Measurements from ENCODE around the gene CLNK. TPM values are rescaled to one million over a fixed set of nuclear protein-coding genes. Genes with fewer than 3 reads are reported as not detected.
"Not testable (repeated sequence)": the region's sequence is repeated elsewhere in the genome, so short reads cannot be mapped to it uniquely, and the experiment has no call there.

Gene CLNK
- total RNA-seq, 5 donors from 2014 or later (not counting 1 experiment from before 2014, with no cell fraction given): 0.07 to 0.39 (median 0.20) TPM

DNA sequence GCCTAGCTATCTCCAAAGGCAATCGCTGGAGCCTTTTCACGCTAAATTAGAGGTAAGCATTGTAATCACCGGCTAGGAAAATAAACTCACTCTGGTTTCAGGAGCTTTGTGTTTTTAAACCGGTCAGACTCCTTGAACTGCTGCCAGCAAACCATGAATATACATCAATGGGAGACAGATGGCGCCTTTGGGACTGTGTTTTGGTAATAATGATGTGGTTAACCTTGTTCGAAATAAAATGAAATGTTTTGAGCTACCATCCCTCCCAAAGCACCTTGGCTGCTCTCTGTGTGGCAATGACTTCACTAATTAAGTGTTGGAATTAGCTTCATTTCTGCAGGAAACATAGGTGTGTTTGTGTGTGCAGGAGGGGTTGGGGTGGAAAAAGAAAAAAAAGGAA lies 65.3 kb downstream of the CLNK start:
- H3K36me3 ChIP-seq (ENCODE audit: control insufficient read depth in 2 of 2, extremely low read depth in 1 of 2, insufficient read depth in 1 of 2, low read length in 1 of 2): no peaks in the 10 kb centered on the region
- no peak overlapping the region for H3K27ac ChIP-seq (ENCODE audit: low read length)
- ATAC-seq (replicated peaks in 1 of 4): no peak
- H3K4me1 Mint-ChIP-seq: no peaks in the 10 kb centered on the region
- no peak overlapping the region for H3K4me3 ChIP-seq (ENCODE audit: control insufficient read depth in 1 of 2, extremely low read depth in 1 of 2, low read length in 1 of 2)
- H3K27ac Mint-ChIP-seq: no peak overlapping the region
- no peaks in the 10 kb centered on the region for H3K9me3 Mint-ChIP-seq
- DNase-seq: no peak
- H3K4me3 Mint-ChIP-seq: no peak overlapping the region
- H3K27me3 ChIP-seq (replicated peaks in 1 of 2; ENCODE audit: control insufficient read depth in 2 of 2, extremely low read depth in 1 of 2, insufficient read depth in 2 of 2, low read length in 1 of 2): no peaks in the 10 kb centered on the region
- 88% methylated on average over 3 of the region's 6 CpGs for WGBS (ENCODE audit: insufficient coverage)
- POLR2A ChIA-PET: interaction anchor here in 1 of 2 donors (0.5 kb wide), 2 partner anchors 15 to 593 kb away, joined by 3 to 5 read pairs; no protein-coding TSS in a partner anchor
- no peaks in the 10 kb centered on the region for H3K4me1 ChIP-seq (ENCODE audit: control insufficient read depth in 1 of 2, extremely low read depth in 1 of 2, insufficient read depth in 2 of 2, low read length in 2 of 2)
- H3K36me3 Mint-ChIP-seq: no peaks in the 10 kb centered on the region
- CTCF ChIA-PET: interaction anchor here in 1 of 2 donors (0.7 kb wide), 1 partner anchor 795 kb away, joined by 3 read pairs; no protein-coding TSS in a partner anchor
- peaks cover 3% of the 10 kb centered on the region in 2 donors for H3K27me3 Mint-ChIP-seq
- no peaks in the 10 kb centered on the region for H3K9me3 ChIP-seq

DNA sequence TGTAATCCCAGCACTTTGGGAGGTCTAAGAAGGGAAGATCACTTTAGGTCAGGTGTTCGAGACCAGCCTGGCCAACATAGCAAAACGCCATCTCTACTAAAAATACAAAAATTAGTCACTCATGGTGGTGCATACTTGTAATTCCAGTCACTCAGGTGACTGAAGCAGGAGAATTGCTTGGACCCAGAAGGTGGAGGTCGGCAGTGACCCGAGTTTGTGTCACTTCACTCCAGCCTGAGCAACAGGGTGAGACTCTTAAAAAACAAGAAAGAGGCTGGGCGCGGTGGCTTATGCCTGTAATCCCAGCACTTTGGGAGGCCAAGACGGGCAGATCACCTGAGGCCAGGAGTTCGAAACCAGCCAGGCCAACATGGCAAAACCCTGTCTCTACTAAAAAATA lies 69.6 kb downstream of the CLNK start:
- H3K27ac ChIP-seq (ENCODE audit: low read length); H3K36me3 Mint-ChIP-seq; H3K9me3 Mint-ChIP-seq; H3K27me3 ChIP-seq (replicated peaks in 1 of 2; ENCODE audit: control insufficient read depth in 2 of 2, extremely low read depth in 1 of 2, insufficient read depth in 2 of 2, low read length in 1 of 2); CTCF ChIA-PET; DNase-seq; H3K4me1 Mint-ChIP-seq; POLR2A ChIA-PET; ATAC-seq (replicated peaks in 1 of 4); H3K36me3 ChIP-seq (ENCODE audit: control insufficient read depth in 2 of 2, extremely low read depth in 1 of 2, insufficient read depth in 1 of 2, low read length in 1 of 2); H3K27me3 Mint-ChIP-seq; H3K4me3 Mint-ChIP-seq; H3K4me3 ChIP-seq (ENCODE audit: control insufficient read depth in 1 of 2, extremely low read depth in 1 of 2, low read length in 1 of 2); H3K4me1 ChIP-seq (ENCODE audit: control insufficient read depth in 1 of 2, extremely low read depth in 1 of 2, insufficient read depth in 2 of 2, low read length in 2 of 2); H3K9me3 ChIP-seq; H3K27ac Mint-ChIP-seq: not testable (repeated sequence)
- 74% methylated on average over 2 of the region's 8 CpGs for WGBS (ENCODE audit: insufficient coverage)

- WGBS (ENCODE audit: insufficient coverage): 83% methylated on average over 2 of the region's 5 CpGs
- POLR2A ChIA-PET: no interaction called here
These were observed 70.6 kb downstream of the CLNK start for GRCh38 chr4:10613926-10614478.

DNA sequence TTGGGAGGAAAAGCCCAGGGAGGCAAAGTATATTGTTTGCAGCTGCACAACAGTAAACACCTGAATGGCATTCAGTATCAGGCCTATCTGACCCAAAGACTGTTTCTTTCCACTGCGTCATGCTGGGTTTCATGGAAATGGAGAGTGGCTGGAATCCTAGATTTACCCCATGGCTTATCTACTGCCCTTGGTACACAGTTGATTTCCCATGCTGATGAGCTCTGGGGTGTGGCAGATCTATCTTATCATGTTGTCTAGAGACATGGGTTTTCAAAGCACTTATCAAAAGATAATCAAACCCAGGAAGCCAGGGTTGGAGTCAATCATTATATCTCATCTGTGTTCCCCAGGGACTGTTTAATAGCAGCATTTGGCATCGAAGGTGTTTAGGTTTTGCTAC lies 72.1 kb downstream of the CLNK start:
- H3K27ac Mint-ChIP-seq: no peak overlapping the region
- no peaks in the 10 kb centered on the region for H3K9me3 Mint-ChIP-seq
- no peak for DNase-seq
- H3K36me3 Mint-ChIP-seq: no peaks in the 10 kb centered on the region
- peaks cover 3% of the 10 kb centered on the region in 2 donors for H3K27me3 Mint-ChIP-seq
- Histone ChIP-seq H3K4me3 (ENCODE audit: control insufficient read depth in 1 of 2, extremely low read depth in 1 of 2, low read length in 1 of 2) (no peak overlapping the region), H3K36me3 (ENCODE audit: control insufficient read depth in 2 of 2, extremely low read depth in 1 of 2, insufficient read depth in 1 of 2, low read length in 1 of 2) (no peaks in the 10 kb centered on the region), H3K27ac (ENCODE audit: low read length) (no peak overlapping the region), H3K9me3 (no peaks in the 10 kb centered on the region), H3K4me1 (ENCODE audit: control insufficient read depth in 1 of 2, extremely low read depth in 1 of 2, insufficient read depth in 2 of 2, low read length in 2 of 2) (no peaks in the 10 kb centered on the region), H3K27me3 (replicated peaks in 1 of 2; ENCODE audit: control insufficient read depth in 2 of 2, extremely low read depth in 1 of 2, insufficient read depth in 2 of 2, low read length in 1 of 2) (no peaks in the 10 kb centered on the region)
- ATAC-seq (replicated peaks in 1 of 4): no peak
- WGBS (ENCODE audit: insufficient coverage): no CpG with 5 or more reads among the region's 2 CpGs
- CTCF ChIA-PET: interaction anchor here in 1 of 2 donors (0.6 kb wide), 1 partner anchor 934 kb away, joined by 3 read pairs; no protein-coding TSS in a partner anchor
- no peaks in the 10 kb centered on the region for H3K4me1 Mint-ChIP-seq
- POLR2A ChIA-PET: no interaction called here
- no peak overlapping the region for H3K4me3 Mint-ChIP-seq

More at GRCh38 chr4:10613926-10614478, 70.6 kb downstream of the CLNK start:
- H3K4me1 Mint-ChIP-seq: no peaks in the 10 kb centered on the region
- no peak for DNase-seq
- no peaks in the 10 kb centered on the region for H3K4me1 ChIP-seq (ENCODE audit: control insufficient read depth in 1 of 2, extremely low read depth in 1 of 2, insufficient read depth in 2 of 2, low read length in 2 of 2)
- H3K36me3 Mint-ChIP-seq: no peaks in the 10 kb centered on the region
- peaks cover 3% of the 10 kb centered on the region in 2 donors for H3K27me3 Mint-ChIP-seq
- ATAC-seq (replicated peaks in 1 of 4): no peak
- H3K27ac ChIP-seq (ENCODE audit: low read length): no peak overlapping the region
- H3K4me3 ChIP-seq (ENCODE audit: control insufficient read depth in 1 of 2, extremely low read depth in 1 of 2, low read length in 1 of 2): no peak overlapping the region
- CTCF ChIA-PET: interaction anchor here in 1 of 2 donors (0.5 kb wide), 1 partner anchor 62 kb away, joined by 3 read pairs; no protein-coding TSS in a partner anchor
- no peaks in the 10 kb centered on the region for H3K9me3 ChIP-seq
- no peak overlapping the region for H3K4me3 Mint-ChIP-seq
- no peak overlapping the region for H3K27ac Mint-ChIP-seq
- no peaks in the 10 kb centered on the region for H3K27me3 ChIP-seq (replicated peaks in 1 of 2; ENCODE audit: control insufficient read depth in 2 of 2, extremely low read depth in 1 of 2, insufficient read depth in 2 of 2, low read length in 1 of 2)
- no peaks in the 10 kb centered on the region for H3K9me3 Mint-ChIP-seq
- H3K36me3 ChIP-seq (ENCODE audit: control insufficient read depth in 2 of 2, extremely low read depth in 1 of 2, insufficient read depth in 1 of 2, low read length in 1 of 2): no peaks in the 10 kb centered on the region

GRCh38 chr4:10611673-10612072 lies 72.9 kb downstream of the CLNK start:
- Histone ChIP-seq H3K36me3 (ENCODE audit: control insufficient read depth in 2 of 2, extremely low read depth in 1 of 2, insufficient read depth in 1 of 2, low read length in 1 of 2) (no peaks in the 10 kb centered on the region), H3K9me3 (no peaks in the 10 kb centered on the region), H3K4me1 (ENCODE audit: control insufficient read depth in 1 of 2, extremely low read depth in 1 of 2, insufficient read depth in 2 of 2, low read length in 2 of 2) (no peaks in the 10 kb centered on the region), H3K27ac (ENCODE audit: low read length) (no peak overlapping the region), H3K4me3 (ENCODE audit: control insufficient read depth in 1 of 2, extremely low read depth in 1 of 2, low read length in 1 of 2) (no peak overlapping the region), H3K27me3 (replicated peaks in 1 of 2; ENCODE audit: control insufficient read depth in 2 of 2, extremely low read depth in 1 of 2, insufficient read depth in 2 of 2, low read length in 1 of 2) (no peaks in the 10 kb centered on the region)
- Mint-ChIP-seq H3K36me3 (no peaks in the 10 kb centered on the region), H3K27ac (no peak overlapping the region), H3K4me1 (no peaks in the 10 kb centered on the region), H3K27me3 (peaks cover 3% of the 10 kb centered on the region in 2 donors), H3K9me3 (no peaks in the 10 kb centered on the region), H3K4me3 (no peak overlapping the region)
- ChIA-PET POLR2A (no interaction called here), CTCF (interaction anchor here in 1 of 2 donors (0.6 kb wide), 2 partner anchors 804 to 1323 kb away, joined by 4 read pairs; no protein-coding TSS in a partner anchor)
- WGBS (ENCODE audit: insufficient coverage): no CpG with 5 or more reads among the region's 3 CpGs
- ATAC-seq (replicated peaks in 1 of 4) (no peak), DNase-seq (no peak)

DNA sequence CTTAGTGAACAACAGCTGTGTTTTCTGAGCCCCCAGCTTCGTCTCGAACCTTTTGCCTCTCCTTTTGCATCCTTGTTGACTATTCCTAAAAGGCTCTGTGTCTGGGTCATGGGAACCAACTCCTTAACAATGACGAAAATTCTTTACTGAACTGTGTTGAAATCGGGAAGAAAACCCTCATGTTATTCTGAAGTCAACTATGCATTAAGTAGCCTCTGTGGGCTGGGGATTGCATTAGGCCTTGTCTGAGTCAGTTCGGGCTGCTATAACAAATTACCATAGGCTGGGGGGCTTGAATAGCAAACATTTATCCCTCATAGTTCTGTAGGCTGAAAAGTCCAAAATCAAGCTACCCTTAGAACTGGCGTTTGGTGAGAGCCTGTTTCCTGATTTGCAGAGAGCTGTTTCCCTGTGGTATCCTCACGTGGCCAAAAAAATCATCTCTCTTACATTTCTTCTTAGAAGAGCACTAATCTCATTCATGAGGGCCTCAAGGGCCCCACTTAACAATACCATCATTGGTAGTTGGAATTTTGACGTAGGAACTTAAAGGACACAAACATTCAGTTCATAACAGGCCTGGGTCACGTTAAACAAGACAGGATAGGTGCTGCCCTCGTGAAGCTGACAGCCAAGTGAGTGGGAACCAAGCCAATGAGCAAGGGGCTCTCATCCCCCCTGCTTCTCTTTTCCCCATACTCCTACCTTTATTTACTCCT lies 75.9 kb downstream of the CLNK start:
- H3K4me3 Mint-ChIP-seq: no peak overlapping the region
- H3K4me1 ChIP-seq (ENCODE audit: control insufficient read depth in 1 of 2, extremely low read depth in 1 of 2, insufficient read depth in 2 of 2, low read length in 2 of 2): no peaks in the 10 kb centered on the region
- 100% methylated on average over 2 of the region's 10 CpGs for WGBS (ENCODE audit: insufficient coverage)

More for the DNA sequence above, 75.9 kb downstream of the CLNK start:
- Histone ChIP-seq H3K36me3 (ENCODE audit: control insufficient read depth in 2 of 2, extremely low read depth in 1 of 2, insufficient read depth in 1 of 2, low read length in 1 of 2) (no peaks in the 10 kb centered on the region), H3K27ac (ENCODE audit: low read length) (no peak overlapping the region), H3K4me3 (ENCODE audit: control insufficient read depth in 1 of 2, extremely low read depth in 1 of 2, low read length in 1 of 2) (no peak overlapping the region), H3K27me3 (replicated peaks in 1 of 2; ENCODE audit: control insufficient read depth in 2 of 2, extremely low read depth in 1 of 2, insufficient read depth in 2 of 2, low read length in 1 of 2) (no peaks in the 10 kb centered on the region), H3K9me3 (no peaks in the 10 kb centered on the region)
- Mint-ChIP-seq H3K27me3 (no peaks in the 10 kb centered on the region), H3K36me3 (no peaks in the 10 kb centered on the region), H3K9me3 (no peaks in the 10 kb centered on the region), H3K4me1 (no peaks in the 10 kb centered on the region), H3K27ac (no peak overlapping the region)
- DNase-seq (no peak), ATAC-seq (replicated peaks in 1 of 4) (no peak)
- ChIA-PET CTCF (no interaction called here), POLR2A (no interaction called here)
